Measurements from ENCODE around the gene WWOX. TPM values are rescaled to one million over a fixed set of nuclear protein-coding genes. Genes with fewer than 3 reads are reported as not detected.

The WWOX gene
- total RNA-seq, 1 donor: 24.2 TPM

DNA sequence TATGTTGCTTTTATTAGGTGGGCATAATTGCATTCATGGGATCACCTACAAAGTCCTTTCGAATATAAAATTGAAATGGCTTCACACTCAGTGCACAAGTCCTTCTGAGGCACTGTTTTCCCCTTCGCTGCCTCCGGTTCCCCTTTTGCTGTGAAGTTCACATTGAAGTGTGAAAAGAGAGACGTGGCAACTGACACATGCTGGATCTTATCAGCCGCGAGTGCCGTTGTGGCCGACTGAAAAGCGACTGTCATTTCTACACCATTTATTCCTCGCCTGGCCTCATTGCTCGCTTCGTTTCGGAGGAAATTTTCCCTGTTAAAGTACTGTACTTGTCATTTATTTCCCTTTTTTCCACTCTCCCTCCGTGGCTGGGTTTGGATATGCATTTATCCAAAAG lies 1077.6 kb downstream of the WWOX start:
- TF ChIP-seq CTCF (IDR thresholded peaks at IDR 0.05; ENCODE audit: insufficient read depth, low read length): no peak
- DNase-seq (ENCODE audit: low read depth): no peak

GRCh38 chr16:79181419-79181818 lies 1082.0 kb downstream of the WWOX start:
- no peak for TF ChIP-seq CTCF (IDR thresholded peaks at IDR 0.05; ENCODE audit: insufficient read depth, low read length)
- DNase-seq (ENCODE audit: low read depth): no peak
- H3K4me3 ChIP-seq (ENCODE audit: low read depth, low read length): no peak overlapping the region

More for the DNA sequence above, 1077.6 kb downstream of the WWOX start:
- no peak overlapping the region for H3K4me3 ChIP-seq (ENCODE audit: low read depth, low read length)

DNA sequence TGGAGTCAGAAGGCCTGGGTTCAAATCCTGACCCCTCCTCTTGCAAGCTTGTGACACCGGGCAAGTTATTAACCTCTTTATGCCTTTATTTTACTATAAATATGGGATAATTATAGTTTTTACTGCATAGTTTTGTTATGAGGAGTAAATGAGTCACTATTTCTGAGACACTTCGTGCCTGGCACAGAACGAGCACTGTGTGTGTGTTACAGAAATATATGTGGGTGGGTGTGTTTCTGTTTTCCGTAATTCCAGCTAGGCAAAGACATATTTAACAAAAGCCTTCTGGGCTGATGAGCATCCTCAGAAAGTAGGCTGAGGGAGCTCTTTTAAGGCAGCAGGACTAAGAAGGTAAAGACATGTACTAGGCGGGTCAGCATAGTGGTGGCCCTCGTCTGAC lies 1083.2 kb downstream of the WWOX start:
- no peak for TF ChIP-seq CTCF (IDR thresholded peaks at IDR 0.05; ENCODE audit: insufficient read depth, low read length)
- no peak for DNase-seq (ENCODE audit: low read depth)
- no peak overlapping the region for H3K4me3 ChIP-seq (ENCODE audit: low read depth, low read length)

GRCh38 chr16:79183571-79183970 lies 1084.1 kb downstream of the WWOX start:
- TF ChIP-seq CTCF (IDR thresholded peaks at IDR 0.05; ENCODE audit: insufficient read depth, low read length): no peak
- no peak overlapping the region for H3K4me3 ChIP-seq (ENCODE audit: low read depth, low read length)
- DNase-seq (ENCODE audit: low read depth): no peak

GRCh38 chr16:79184464-79185030 lies 1085.1 kb downstream of the WWOX start:
- H3K4me3 ChIP-seq (ENCODE audit: low read depth, low read length): no peak overlapping the region
- DNase-seq (ENCODE audit: low read depth): no peak
- TF ChIP-seq CTCF (IDR thresholded peaks at IDR 0.05; ENCODE audit: insufficient read depth, low read length): no peak

DNA sequence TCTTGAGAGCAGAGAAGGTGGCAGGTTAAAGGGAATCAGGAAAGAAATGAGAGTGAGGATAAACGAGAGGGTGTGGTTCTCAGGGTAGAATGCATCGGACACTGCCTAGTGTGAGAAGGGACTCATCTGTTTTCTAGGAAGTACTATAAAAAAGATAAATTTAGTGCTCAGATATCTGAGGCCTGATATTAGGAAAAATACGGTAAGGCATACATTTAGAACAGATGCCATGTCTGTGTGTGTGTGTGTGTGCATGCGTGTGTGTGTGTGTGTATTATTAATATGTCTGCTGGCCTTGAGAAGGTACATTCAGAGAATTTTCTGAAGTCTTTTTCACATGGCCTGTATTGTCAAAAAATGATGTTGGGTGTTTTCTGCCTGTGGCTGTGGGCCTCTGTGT lies 1086.3 kb downstream of the WWOX start:
- DNase-seq (ENCODE audit: low read depth): no peak
- H3K4me3 ChIP-seq (ENCODE audit: low read depth, low read length): no peak overlapping the region
- TF ChIP-seq CTCF (IDR thresholded peaks at IDR 0.05; ENCODE audit: insufficient read depth, low read length): no peak

DNA sequence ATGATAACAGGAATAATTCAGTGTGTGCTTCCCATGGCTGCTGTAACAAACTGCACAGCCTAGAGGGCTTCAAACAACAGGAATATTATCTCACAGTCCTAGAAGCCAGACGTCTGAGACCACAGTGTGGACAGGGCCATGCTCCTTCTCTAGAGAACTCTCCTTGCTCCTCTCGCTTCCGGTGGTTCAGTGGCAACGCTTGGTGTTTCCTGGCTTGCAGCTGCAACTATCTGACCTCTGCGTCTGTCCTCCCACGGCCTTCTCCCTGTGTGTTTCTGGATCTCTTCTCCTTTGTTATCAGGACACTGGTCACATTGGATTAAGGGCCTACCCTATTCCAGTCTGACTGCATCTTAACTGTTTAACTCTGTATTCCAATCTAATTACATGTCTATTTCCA lies 1086.7 kb downstream of the WWOX start:
- no peak overlapping the region for H3K4me3 ChIP-seq (ENCODE audit: low read depth, low read length)
- no peak for TF ChIP-seq CTCF (IDR thresholded peaks at IDR 0.05; ENCODE audit: insufficient read depth, low read length)
- no peak for DNase-seq (ENCODE audit: low read depth)
